PC-3 (cell line): Measurements from ENCODE around the gene JAKMIP1. TPM values are rescaled to one million over a fixed set of nuclear protein-coding genes. Genes with fewer than 3 reads are reported as not detected.

Experiments
- ATAC-seq: fragments of 200-7000 bp; cut with Tn5 transposase; 2 replicates; pipeline ENCODE4 v1.9.1; 2020; ENCODE audit warnings: mild to moderate bottlenecking, moderate library complexity
- BruUV-seq: library from RNA; stranded (reverse); fragments of 400-500 nt; replicated peaks from 2 replicates; lab custom pipeline; 2021; lab: Mats Ljungman, UMichigan
- CTCF ChIA-PET: fragments of 300-600 bp; sonication (Branson Sonifier 250); formaldehyde crosslinking; loops from one replicate; lab custom pipeline; 2022; ENCODE audit warnings: antibody characterized with exemption; lab: Charles Lee
- POLR2A ChIA-PET: fragments of 300-600 bp; sonication (Branson Sonifier 250); formaldehyde crosslinking; loops from one replicate; lab custom pipeline; 2022; ENCODE audit warnings: antibody characterized with exemption; ENCODE audit not compliant: unreplicated experiment; lab: Charles Lee
- DNase-seq: peaks from one replicate; pipeline ENCODE4 v3.0.0-alpha.2; 2015
- H2AFZ ChIP-seq: fragments of 300-600 bp; sonication (generic); 2 replicates; pipeline ENCODE4 v1.6.0; 2016; ENCODE audit warnings: antibody characterized with exemption, low read length
- H3F3A ChIP-seq: fragments of 300-600 bp; sonication (generic); one replicate; pipeline ENCODE4 v1.6.0; 2017; ENCODE audit warnings: antibody characterized with exemption, low read length, control low read depth, mild to moderate bottlenecking; ENCODE audit not compliant: unreplicated experiment
- H3K27ac ChIP-seq: fragments of 300-600 bp; sonication (generic); 2 replicates; pipeline ENCODE4 v1.5.1; 2016; ENCODE audit warnings: mild to moderate bottlenecking, low read length
- H3K27me3 ChIP-seq: fragments of 300-600 bp; sonication (generic); 2 replicates; pipeline ENCODE4 v1.6.1; 2016; ENCODE audit warnings: low read length, mixed read lengths
- H3K36me3 ChIP-seq: fragments of 300-600 bp; sonication (generic); 2 replicates; pipeline ENCODE4 v1.6.1; 2016; ENCODE audit warnings: low read depth, mixed run types, low read length, mixed read lengths
- H3K4me1 ChIP-seq: fragments of 300-600 bp; sonication (generic); 2 replicates; pipeline ENCODE4 v1.5.1; 2016; ENCODE audit warnings: low read length; ENCODE audit not compliant: insufficient read depth
- H3K4me2 ChIP-seq: fragments of 300-600 bp; sonication (generic); 2 replicates; pipeline ENCODE4 v1.6.0; 2016; ENCODE audit warnings: low read length
- H3K4me3 ChIP-seq: fragments of 300-600 bp; sonication (generic); 2 replicates; pipeline ENCODE4 v1.5.1; 2016; ENCODE audit warnings: mild to moderate bottlenecking, low read length, mixed read lengths
- H3K79me2 ChIP-seq: fragments of 300-600 bp; sonication (generic); 2 replicates; pipeline ENCODE4 v1.6.1; 2017; ENCODE audit warnings: low read length, mixed read lengths
- H3K9ac ChIP-seq: fragments of 300-600 bp; sonication (generic); 2 replicates; pipeline ENCODE4 v1.6.0; 2016; ENCODE audit warnings: mild to moderate bottlenecking, low read length
- H3K9me2 ChIP-seq: fragments of 300-600 bp; sonication (generic); replicated peaks from 2 replicates; pipeline ENCODE4 v1.6.1; 2016; ENCODE audit warnings: mixed run types, low read length, mixed read lengths
- H3K9me3 ChIP-seq: fragments of 300-600 bp; sonication (generic); 2 replicates; pipeline ENCODE4 v1.6.1; 2016; ENCODE audit warnings: low read length, mixed read lengths
- H4K20me1 ChIP-seq: fragments of 300-600 bp; sonication (generic); 2 replicates; pipeline ENCODE4 v1.6.1; 2016; ENCODE audit warnings: low read length, mixed read lengths
- CTCF ChIP-seq: fragments of 300-600 bp; sonication (generic); conservative IDR thresholded peaks from 2 replicates; pipeline ENCODE4 v1.5.1; 2017; ENCODE audit warnings: antibody characterized with exemption, low read depth, mild to moderate bottlenecking, low read length
- EZH2 ChIP-seq: fragments of 300-600 bp; sonication (generic); IDR thresholded peaks from one replicate; pipeline ENCODE4 v1.6.1; 2017; ENCODE audit warnings: antibody characterized with exemption, mild to moderate bottlenecking, low read length; ENCODE audit not compliant: unreplicated experiment
- EZH2phosphoT487 ChIP-seq: fragments of 300-600 bp; sonication (generic); IDR thresholded peaks from 2 replicates; pipeline ENCODE4 v1.6.1; 2018; ENCODE audit warnings: mild to moderate bottlenecking, antibody characterized with exemption, low read length, borderline replicate concordance
- intact Hi-C: fragments of 100-400 bp; cut with micrococcal nuclease; formaldehyde crosslinking; loops from 2 replicates; pipeline ENCODE4 v1.9.0; 2023
- total RNA-seq: library from RNA; depleted of rRNA; stranded (reverse); fragments of >200 nt; gene quantifications from 2 replicates; pipeline ENCODE4 v1.2.3, GENCODE V29; 2014

Gene JAKMIP1
- total RNA-seq, 1 experiment from 2014 or later, result 0.04 TPM

GRCh38 chr4:6242271-6243029, 42.1 kb upstream of the JAKMIP1 start:
- DNase-seq, result no peak
- Histone ChIP-seq H3K4me1 (no peaks in the 10 kb centered on the region), H3F3A (no peaks in the 10 kb centered on the region), H3K36me3 (no peaks in the 10 kb centered on the region), H4K20me1 (no peaks in the 10 kb centered on the region), H3K9me3 (no peaks in the 10 kb centered on the region), H3K9me2 (no peaks in the 10 kb centered on the region), H3K27me3 (no peaks in the 10 kb centered on the region), H3K4me3 (no peak overlapping the region), H2AFZ (no peak overlapping the region), H3K4me2 (no peak overlapping the region), H3K9ac (no peak overlapping the region), H3K79me2 (no peaks in the 10 kb centered on the region), H3K27ac (no peak overlapping the region)
- no peak for TF ChIP-seq EZH2
- TF ChIP-seq CTCF, result no peak
- TF ChIP-seq EZH2phosphoT487, result no peak
- intact Hi-C loops, result no loop called here
- ATAC-seq, result no peak
- POLR2A ChIA-PET, result no interaction called here
- no TSS peak for BruUV-seq
- CTCF ChIA-PET, result no interaction called here

GRCh38 chr4:6241062-6241845, 40.9 kb upstream of the JAKMIP1 start:
- no peak for ATAC-seq
- no TSS peak for BruUV-seq
- POLR2A ChIA-PET, result no interaction called here

More at GRCh38 chr4:6241062-6241845, 40.9 kb upstream of the JAKMIP1 start:
- no peak for DNase-seq
- no peak overlapping the region for H3K9ac ChIP-seq
- no peaks in the 10 kb centered on the region for H4K20me1 ChIP-seq
- H2AFZ ChIP-seq, result no peak overlapping the region
- CTCF ChIA-PET, result no interaction called here
- H3K4me2 ChIP-seq, result no peak overlapping the region
- no peaks in the 10 kb centered on the region for H3K79me2 ChIP-seq
- H3K27me3 ChIP-seq, result no peaks in the 10 kb centered on the region
- H3K4me1 ChIP-seq, result no peaks in the 10 kb centered on the region
- no peak overlapping the region for H3K27ac ChIP-seq
- no peaks in the 10 kb centered on the region for H3K9me2 ChIP-seq
- H3F3A ChIP-seq, result no peaks in the 10 kb centered on the region
- no peaks in the 10 kb centered on the region for H3K9me3 ChIP-seq
- no peak overlapping the region for H3K4me3 ChIP-seq
- TF ChIP-seq EZH2, result no peak
- no peak for TF ChIP-seq EZH2phosphoT487
- no peak for TF ChIP-seq CTCF
- no peaks in the 10 kb centered on the region for H3K36me3 ChIP-seq
- intact Hi-C loops, result no loop called here
